Colon (tissue), 2 donors: ENCODE data around the gene SEPTIN14.
"Not testable (repeated sequence)": the region's sequence is repeated elsewhere in the genome, so short reads cannot be mapped to it uniquely, and the experiment has no call there.

Experiments used
- FAIRE-seq: peaks from 2 replicates; lab custom pipeline; 2012; peaks lifted over from hg19 to GRCh38; lab: Jason Lieb, UNC
- donor health status: control.
- donor health status: control.

SEPTIN14 gene

DNA sequence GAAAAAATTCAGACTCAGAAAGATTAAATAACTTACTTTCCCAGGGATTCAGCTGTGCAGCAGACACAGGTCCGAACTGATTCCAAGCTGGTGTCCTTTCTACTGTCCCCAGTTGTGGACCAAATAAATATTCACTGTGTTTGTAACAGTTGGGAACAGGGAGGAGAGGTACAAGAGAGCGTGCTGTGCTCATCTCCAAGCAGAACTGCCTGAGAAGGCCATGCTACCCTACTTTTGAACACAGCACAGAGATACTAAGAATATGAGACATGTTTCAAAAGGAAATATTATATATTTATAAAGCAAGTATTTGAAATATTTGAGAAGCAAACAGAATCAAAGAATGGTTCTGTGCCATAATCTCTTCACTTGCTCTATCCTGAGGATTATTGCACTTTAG, at the start of gene SEPTIN14:
TSS of gene SEPTIN14 (minus strand) at position 101 of the 400 bp plus-strand sequence. CDS start 756 bp downstream, outside the sequence.
- not testable (repeated sequence) for FAIRE-seq

DNA sequence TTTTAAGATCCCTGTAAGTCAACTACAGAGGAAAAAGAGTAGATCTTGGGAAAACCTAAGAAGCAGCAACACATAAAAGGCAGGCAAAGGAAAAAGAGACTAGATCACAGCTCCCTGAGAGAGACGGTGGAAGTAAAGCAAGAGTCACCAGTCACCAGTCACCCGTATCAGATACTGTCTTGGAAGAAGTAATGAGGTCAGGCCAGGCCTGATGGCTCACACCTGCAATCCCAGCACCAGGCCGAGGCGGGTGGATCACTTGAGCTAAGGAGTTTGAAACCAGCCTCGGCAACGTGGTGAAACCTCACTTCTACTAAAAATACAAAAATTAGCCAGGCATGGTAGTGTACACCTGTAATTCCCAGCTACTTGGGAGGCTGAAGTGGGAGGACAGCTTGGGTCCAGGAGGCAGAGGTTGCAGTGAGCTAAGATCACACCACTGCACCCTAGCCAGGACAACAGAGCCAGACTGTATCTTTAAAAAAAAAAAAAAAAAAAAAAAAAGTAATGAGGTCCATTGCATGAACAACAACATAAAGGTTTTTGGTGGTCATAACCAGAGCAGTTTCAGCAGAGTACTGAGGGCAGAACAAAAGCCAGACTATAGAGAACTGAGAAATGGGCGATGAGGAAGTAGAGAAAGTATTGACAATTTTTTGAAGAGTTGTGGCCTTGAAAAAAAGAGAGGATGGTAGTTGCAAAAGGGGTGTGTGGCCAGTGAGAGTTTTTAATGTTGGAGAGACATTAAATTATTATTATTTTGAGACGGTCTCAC, 41.6 kb upstream of the SEPTIN14 start:
- no peak for FAIRE-seq

DNA sequence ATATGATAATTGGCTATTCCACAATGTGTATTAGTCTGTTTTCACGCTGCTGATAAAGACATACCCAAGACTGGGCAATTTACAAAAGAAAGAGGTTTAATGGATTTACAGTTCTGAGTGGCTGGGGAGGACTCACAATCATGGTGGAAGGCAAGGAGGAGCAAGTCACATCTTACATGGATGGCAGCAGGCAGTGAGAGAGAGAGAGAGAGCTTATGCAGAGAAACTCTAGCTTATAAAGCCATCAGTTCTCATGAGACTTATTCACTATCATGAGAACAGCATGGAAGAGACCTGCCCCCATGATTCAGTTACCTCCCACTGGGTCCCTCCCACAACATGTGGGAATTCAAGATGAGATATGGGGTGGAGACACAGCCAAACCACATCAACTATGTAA, 38.5 kb upstream of the SEPTIN14 start:
- FAIRE-seq = not testable (repeated sequence)

DNA sequence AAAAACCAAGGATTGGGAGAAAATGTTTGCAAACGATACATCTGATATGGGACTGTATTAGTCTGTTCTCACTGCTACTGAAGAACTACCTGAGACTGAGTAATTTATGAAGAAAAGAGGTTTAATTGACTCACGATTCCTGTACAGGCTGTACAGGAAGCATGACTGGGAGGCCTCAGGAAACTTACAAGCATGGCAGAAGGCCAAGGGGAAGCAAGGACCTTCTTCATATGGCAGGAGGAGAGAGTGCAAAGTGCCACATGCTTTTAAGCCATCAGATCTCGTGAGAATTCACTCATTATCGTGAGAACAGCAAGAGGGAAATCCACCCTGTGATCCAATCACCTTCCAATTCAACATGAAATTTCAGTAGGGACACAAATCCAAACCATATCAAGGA, 35.7 kb upstream of the SEPTIN14 start:
- no peak for FAIRE-seq

DNA sequence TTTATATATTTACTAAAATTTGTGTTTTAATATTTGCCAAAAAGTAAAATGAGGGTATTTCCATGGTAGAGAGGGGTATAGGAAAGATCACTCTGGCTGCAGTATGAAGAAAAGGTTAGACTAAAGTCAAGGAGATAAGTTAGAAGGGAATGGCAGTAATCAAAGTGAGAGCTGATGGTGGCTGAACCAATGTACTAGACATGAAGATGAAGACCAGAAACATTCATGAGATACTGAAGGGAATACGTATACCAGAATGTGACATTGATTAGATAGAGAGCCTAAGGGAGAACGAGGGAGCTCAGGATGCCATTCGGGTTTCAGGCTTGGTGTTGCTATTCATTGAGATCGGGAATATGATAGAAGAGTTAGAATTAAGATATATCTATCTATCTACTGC, 32.5 kb upstream of the SEPTIN14 start:
- FAIRE-seq = no peak

DNA sequence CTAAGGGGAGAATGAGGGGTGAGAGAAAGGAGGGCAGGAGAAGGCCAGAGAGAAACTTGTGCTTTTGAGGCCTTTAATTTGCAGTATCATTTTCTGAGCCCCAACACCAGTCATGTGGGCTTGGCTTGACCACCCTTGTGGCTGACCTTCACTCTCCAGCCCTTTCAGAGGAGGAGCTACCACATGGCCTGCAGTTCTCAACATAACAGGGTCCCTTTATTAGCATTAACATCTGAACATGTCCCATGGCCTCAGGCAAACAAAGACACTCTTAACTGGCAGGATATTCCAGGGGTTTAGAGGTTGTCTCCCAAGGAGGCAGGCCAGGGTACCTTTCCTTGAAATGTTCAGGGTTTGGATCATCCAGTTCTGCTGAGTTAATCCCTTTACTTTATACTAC, 31.4 kb upstream of the SEPTIN14 start:
- no peak for FAIRE-seq

DNA sequence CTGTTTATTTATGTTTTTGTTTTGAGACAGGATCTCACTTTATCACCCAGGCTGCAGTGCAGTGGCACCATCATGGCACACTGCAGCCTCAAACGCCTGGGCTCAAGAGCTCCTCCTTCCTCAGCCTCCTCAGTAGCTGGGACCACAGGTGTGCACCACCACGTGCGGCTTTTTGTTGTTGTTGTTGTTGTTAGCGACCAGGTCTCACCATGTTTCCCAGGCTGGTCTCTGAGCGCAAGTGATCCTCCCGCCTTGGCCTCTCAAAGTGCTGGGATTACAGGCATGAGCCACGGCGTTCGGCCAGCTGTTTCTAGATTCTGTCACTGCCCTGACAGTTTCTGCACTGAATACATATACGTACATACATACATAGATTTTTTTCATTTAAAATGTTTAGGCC, 25.8 kb upstream of the SEPTIN14 start:
- not testable (repeated sequence) for FAIRE-seq

DNA sequence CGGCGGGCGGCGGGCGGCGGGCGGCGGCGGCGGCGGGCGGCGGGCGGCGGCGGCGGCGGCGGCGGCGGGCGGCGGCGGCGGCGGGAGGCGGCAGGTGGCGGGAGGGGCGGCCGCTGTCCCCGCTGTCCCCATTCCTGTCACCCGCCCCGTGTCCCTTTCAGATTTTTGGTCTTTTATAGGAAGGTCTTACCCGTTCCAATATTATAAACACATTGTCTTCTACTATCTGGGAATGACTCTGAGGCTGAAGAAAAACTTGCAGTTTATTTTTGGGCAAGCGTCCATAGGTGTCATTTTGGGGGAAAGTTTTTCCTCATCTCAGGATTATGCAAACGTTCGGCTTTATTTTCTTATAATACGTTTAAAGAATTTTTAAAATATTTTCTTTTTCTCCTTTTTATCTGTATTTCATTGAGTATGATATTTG, 25.3 kb upstream of the SEPTIN14 start:
- FAIRE-seq = no peak

DNA sequence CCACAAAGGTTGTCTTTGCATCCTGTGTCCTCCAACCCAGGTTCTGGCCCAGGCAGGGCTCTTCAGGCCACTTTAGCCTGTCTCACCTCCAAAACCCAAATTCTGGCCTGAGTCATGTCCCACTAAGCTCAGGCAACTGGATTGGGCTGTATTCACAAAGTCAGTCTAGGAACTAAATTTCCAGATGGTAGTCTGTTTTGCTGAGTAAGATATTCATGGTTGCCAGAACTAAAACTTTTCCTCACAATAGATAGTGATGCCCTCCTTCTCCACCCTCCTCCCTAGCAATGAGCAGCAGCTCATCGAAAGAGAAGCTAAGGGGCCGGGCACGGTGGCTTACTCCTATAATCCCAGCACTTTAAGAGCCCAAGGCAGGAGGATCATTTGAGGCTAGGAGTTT, 21.8 kb upstream of the SEPTIN14 start:
- no peak for FAIRE-seq

DNA sequence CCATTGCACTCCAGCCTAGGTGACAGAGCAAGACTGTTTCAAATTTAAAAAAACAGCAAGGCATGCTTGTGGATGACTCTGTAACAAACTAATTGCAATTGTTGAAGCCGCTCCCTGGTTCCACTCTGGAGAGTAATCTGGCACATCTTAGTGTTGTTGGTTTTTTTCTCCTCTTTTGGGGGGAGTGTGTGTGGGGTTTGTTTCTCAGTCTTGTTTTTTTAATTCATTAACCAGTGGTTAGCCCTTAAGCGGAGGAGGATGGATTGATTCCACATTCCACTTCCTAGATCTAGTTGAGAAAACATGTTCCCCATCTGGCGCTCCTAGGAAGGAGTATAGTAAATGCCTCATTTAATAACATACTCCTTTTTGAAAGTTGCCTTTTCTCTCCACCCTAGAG, 16.1 kb upstream of the SEPTIN14 start:
- FAIRE-seq = no peak

DNA sequence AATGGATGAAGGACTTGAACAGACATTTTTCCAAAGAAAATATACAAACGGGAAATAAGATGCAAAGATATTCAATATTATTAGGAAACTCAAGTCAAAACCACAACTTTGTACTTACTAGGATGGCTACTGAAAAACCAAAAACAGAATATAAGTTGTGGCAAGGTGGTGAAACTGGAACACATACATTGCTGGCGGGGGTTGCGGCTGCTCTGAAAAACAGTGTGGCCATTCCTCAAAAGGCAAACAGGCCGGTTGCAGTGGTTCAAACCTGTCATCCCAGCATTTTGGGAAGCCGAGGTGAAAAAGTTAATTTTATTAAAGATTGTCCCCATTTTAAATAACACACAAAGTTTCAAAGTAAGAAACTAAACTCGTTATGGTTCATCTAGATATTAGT, 14.8 kb upstream of the SEPTIN14 start:
- no peak for FAIRE-seq

DNA sequence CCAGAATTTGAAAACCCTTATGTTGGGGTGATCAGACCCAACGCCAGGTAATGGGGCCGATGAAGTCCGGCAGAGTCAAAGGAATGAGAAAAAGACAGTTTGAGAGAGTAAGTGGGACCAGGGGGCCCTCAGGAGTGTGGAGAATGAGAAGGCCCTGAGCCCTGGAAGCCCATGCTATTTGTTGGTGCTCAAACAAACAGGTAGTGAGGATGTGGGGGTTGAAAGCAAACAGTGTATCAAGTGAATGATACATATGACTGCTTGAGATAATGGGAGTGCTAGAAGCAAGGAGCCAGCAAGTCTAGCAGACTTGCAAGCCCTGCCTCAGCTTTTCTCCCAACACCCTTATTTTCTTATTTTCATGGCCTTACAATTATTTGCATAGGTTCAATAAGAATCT, 11.2 kb upstream of the SEPTIN14 start:
- no peak for FAIRE-seq

DNA sequence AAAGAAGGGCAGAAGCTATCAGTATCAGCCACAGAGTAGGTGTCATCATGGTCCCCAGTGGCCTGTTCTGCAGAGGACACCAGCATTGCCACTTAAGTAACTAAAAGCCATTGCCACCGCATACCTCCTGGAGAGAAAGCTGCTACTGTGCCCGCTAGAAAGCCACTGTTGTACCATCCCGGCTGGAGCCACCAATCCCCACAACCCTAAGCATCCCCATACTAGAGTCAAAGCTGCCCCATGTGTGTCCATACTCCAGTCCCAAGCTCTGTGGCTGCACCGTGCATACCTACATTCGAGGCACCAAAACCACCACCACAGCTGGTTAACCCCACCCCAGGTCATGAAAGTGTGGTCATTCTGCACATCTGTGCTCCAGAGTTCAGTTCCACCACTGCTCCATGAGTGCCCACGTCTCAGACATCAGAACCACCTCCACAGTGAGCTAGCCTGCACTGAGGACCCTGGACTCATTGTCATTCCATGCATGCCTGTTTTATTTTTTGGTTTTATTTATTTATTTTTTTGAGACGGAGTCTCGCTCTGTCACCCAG, 9.5 kb upstream of the SEPTIN14 start:
- FAIRE-seq = no peak

DNA sequence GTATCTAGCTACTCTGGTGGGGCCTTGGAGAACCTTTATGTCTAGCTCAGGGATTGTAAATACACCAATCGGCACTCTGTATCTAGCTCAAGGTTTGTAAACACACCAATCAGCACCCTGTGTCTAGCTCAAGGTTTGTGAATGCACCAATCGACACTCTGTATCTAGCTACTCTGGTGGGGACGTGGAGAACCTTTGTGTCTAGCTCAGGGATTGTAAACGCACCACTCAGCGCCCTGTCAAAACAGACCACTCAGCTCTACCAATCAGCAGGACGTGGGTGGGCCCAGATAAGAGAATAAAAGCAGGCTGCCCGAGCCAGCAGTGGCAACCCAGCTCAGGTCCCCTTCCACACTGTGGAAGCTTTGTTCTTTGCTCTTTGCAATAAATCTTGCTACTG, 6.4 kb upstream of the SEPTIN14 start:
- FAIRE-seq = not testable (repeated sequence)

DNA sequence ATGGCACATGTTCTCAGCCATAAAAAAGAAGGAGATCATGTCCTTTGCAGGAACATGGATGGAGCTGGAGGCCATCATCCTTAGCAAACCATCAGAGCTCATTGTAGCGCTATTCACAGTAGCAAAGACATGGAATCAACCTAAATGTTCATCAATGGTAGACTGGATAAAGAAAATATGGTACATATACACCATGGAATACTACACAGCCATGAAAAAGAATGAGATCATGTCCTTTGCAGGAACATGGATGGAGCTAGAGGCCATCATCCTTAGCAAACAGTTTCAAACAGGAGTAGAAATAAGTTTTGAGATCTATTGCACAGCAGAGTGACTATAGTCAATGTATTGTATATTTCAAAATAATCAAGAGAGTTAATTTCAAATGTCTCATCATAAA, 17.4 kb downstream of the SEPTIN14 start:
- not testable (repeated sequence) for FAIRE-seq

DNA sequence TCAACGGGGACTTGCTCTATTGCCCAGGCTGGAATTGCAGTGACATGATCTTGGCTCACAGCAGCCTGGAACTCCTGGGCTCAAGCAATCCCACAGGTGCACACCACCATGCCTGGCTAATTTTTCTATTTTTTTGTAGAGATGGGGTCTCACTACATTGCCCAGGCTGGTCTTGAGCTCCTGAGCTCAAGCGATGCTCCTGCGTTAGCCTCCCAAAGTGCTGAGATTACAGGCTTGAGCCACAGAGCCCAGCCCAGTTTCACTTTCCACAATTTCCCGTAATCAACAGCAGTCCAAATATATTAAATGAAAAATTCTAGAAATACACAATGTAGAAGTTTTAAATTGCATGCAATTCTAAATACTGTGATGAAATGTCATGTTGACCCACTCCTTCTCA, 24.0 kb downstream of the SEPTIN14 start:
- FAIRE-seq = no peak

DNA sequence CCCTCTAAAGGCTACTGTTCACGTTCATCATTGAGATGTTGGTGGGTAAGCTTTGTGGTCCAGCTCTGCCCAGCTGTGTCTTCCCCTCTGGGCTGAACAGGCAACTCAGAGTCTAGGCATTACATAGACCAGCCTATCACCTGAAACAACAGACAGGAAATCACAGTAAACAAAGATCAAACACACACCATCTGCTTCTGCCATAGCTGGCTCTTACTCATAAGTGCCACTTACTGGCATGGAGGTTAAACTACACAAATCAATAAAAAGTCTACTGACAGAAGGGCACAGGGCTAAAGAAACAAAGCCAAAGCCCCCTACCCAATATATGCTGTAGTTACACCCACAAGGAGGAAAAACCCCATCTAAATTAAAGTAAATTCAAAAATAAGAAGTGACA, 35.0 kb downstream of the SEPTIN14 start:
- no peak for FAIRE-seq

DNA sequence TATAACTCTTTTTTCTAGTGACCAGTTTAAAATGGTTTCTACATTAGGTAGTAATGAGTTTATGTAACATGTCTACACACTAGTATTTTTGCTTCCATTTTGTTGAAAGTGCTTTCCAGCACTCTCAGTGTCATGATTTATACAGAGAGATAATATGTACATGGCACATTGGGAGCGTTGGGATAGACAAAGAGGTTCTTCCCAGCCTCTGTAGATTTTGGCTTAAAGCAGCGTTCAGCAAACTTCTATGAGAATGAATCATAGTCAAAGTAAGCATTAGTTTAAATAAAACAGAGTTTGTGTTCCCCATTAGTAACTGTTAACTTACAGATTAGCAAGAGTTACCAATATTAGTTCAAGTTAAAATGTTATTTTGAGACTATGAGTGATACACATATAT, 43.9 kb downstream of the SEPTIN14 start:
- FAIRE-seq = no peak

DNA sequence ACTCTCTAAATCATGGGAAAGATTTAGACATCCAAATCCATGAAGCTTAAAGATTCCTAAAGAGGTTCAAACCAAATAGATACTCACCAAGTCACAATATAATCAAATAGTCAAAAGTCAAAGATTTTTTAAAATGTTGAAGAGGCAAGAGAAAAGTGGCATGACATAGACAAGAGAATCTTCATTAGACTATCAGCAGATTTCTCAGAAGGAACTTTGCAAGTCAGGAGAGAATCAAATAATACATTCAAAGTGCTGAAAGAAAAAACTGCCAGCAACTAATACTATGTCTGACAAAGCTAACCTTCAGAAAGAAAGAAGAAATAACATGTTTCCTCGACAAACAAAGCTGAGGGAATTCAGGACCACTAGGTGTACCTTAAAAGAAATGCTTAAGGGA, 65.3 kb downstream of the SEPTIN14 start:
- not testable (repeated sequence) for FAIRE-seq

DNA sequence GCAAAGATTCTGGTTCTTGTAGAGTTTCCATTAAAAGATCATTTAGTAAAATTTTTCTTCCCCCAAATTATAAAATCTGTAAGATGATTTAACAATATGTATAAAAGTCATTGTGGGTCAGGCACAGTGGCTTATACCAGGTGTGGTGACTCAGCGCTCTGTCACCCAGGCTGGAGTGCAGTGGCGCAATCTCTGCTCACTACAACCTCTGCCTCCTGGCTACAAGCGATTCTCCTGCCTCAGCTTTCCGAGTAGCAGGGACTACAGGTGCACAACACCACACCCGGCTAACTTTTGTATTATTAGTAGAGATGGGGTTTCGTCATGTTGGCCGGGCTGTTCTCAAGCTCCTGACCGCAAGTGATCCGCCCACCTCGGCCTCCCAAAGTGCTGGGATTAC, 68.0 kb downstream of the SEPTIN14 start:
- FAIRE-seq = no peak

DNA sequence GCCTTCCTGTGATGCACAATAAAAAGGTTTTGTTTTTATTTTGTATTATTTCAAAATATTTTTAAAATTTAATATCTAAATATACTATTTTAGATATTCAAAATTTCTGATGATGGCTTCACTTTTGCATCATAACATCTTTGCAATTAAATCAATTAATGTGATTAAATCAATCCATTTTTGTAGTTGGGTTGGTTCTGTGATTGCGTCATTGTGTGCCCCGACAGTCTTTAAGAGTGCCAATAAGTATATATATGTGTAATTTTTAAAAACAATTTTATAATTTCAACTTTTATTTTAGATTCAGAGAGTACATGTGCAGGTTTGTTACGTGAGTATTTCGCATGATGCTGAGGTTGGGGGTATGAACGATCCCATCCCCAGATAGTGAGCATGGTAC, 70.5 kb downstream of the SEPTIN14 start:
- FAIRE-seq = no peak

DNA sequence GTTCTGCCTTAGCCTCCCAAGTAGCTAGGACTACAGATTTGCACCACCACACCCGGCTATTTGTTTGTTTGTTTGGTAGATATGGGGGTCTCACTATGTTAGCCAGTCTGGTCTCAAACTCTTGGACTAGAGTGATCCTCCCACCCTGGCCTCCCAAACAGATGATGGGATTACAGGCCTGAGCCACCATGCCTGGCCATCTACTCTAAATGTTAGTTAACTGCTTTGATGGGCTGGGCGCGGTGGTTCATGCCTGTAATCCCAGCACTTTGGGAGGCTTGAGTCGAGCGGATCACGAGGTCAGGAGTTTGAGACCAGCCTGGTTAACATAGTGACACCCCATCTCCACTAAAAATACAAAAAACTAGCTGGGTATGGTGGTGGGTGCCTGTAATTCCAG, 74.8 kb downstream of the SEPTIN14 start:
- no peak for FAIRE-seq

DNA sequence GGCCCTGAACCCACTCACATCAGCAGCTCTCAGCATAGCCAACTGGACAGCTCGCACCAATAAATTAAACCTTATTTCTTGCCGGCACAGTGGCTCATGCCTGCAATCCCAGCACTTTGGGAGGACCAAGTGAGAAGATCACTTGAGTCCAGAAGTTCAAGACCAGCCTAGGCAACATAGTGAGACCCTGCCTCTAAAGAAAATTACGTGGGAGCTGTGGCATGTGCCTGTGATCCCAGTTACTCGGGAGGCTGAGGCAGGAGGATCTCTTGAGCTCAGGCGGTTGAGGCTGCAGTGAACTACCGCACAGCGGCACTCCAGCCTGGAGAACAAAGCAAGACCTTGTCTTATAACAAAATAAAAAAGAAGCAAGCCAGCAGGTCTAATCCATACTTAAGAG, 75.7 kb downstream of the SEPTIN14 start:
- no peak for FAIRE-seq

DNA sequence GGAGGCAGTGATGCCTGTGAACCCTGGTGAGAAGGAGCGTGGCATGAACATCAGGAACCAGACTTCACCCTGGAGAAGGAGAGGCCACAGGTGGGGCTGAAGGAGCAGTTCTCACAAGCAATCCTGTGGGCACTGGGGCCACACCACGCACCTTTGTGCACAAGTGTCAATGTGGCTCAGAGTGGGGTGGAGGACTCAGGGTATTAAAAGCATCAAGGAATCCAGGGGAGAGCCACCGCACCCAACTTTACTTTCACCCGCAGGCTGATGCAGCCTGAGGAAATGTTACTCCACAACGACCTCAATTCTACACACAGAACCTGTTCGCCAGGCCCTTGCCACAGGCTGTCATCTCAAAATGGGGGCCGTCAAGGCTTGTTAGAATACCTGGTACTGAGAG, 77.1 kb downstream of the SEPTIN14 start:
- FAIRE-seq = not testable (repeated sequence)
